ENCODE data around the gene CSNK1D.

- TF ChIP-seq, protein P1, sequence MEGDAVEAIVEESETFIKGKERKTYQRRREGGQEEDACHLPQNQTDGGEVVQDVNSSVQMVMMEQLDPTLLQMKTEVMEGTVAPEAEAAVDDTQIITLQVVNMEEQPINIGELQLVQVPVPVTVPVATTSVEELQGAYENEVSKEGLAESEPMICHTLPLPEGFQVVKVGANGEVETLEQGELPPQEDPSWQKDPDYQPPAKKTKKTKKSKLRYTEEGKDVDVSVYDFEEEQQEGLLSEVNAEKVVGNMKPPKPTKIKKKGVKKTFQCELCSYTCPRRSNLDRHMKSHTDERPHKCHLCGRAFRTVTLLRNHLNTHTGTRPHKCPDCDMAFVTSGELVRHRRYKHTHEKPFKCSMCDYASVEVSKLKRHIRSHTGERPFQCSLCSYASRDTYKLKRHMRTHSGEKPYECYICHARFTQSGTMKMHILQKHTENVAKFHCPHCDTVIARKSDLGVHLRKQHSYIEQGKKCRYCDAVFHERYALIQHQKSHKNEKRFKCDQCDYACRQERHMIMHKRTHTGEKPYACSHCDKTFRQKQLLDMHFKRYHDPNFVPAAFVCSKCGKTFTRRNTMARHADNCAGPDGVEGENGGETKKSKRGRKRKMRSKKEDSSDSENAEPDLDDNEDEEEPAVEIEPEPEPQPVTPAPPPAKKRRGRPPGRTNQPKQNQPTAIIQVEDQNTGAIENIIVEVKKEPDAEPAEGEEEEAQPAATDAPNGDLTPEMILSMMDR (IDR thresholded peaks at IDR 0.05; ENCODE audit: low read depth, low read length): no peak
- no peak for TF ChIP-seq EZH2phosphoT487 (IDR thresholded peaks at IDR 0.05; ENCODE audit: low read depth)
These were observed 74.0 kb downstream of the CSNK1D start for GRCh38 chr17:82199496-82199895.
